GM19395 (cell line): Measurements from ENCODE around the gene MARCHF4.

Source experiments
- ATAC-seq: cut with Tn5 transposase; IDR thresholded peaks from one replicate; pipeline ENCODE4 v1.9.1; 2021; ENCODE audit warnings: mild to moderate bottlenecking, moderate library complexity; ENCODE audit not compliant: unreplicated experiment

The MARCHF4 gene

DNA sequence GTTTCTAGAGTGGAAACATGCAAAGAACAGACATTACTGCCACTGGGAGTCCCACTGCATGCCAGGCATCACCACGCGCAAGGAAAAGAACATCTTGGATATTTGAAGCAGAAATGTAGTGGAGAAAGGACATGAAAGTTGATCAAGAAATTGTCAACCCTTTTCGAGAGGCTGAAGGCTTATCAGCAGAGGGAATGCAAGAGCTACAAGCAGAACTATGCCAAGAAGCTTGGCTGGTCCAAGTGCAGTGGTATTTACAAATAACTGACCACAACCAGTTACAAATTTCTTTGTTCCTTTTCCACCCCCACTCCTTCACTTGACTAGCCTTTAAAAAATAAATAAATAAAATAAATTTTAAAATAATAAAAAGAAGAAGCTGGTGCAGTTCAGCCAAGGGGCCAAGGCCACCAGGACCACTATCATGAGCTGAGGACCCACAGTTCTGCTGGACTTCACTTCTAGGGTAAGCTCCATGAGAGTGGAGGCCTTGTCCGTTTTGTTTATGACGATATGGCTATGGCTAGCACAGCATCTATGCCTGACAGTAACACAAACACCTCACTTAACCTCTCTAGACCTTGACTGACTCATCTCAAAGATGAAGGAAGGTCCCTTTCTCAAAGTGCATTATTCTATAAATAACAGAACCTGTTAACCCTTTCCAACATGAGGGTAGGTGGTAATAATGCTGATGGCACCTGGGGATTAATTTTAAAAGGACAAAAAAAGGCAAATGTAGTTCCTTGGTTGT is 20.9 kb downstream of the MARCHF4 start:
- ATAC-seq: no peak

DNA sequence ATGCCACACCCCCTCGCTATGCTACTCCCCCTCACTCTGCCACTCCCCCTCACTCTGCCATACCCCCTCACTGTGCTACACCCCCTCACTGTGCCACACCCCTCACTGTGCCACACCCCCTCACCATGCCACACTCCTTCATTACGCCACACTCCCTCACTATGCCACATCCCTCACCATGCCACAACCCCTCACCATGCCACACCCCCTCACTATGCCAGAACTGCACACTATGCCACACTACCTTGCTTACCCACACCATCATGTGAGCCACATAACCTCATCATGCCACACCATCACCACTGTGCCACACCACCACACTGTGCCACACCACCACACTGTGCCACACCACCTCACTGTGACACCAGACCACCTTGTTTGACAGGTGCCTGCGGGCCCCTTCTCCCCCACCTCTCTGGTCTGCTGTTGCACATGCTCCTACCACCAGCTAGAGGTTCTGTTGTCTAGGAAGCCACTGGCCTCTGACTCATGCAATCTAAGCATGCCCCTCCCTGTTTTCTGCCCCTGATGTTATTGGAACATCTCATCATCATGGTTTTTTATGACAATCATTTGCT is 22.0 kb downstream of the MARCHF4 start:
- ATAC-seq: no peak

DNA sequence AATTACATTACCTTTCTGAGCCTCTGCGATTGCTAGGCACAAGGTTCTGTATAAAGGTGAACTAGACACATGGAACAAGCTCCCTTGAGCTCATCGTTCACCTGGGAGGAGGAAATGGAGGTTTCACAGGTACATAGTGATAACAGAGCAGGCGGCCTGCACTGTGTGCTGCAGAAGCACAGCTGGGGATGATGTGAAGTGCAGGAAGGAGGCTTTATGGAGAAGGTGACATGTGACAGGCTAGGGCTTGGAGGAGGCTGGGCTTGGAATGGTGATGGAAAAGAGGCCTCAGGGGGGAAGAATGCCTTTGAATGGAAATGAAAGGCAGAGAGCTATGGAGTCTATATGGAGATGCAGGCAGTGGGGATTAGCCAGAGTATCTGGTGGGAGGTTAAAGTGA is 22.9 kb downstream of the MARCHF4 start:
- no peak for ATAC-seq

DNA sequence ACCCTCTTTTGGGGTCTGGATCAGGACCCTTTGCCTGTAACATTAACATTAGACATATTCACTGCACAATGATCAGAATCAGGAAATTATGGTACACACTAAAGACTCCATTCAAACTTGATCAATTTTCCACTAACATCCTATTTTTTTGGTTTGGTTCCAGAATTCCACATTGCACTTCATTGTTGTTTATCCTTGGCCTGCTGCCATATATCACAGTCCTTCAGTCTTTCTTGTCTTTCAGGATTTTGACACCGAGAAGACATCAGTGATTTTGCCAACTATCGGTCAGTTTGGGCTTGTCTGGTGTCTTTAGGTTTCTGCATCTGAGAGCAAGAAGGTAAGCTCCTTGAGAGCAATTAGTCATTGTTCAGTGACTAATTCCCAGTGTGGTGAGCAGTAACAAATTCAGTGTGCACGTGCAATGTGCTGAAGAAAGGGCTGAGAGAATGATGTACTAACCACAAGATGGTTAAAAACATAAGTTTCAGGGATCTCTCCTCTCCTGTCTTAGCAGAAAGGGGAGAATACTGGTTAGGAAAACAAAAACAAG is 23.5 kb downstream of the MARCHF4 start:
- ATAC-seq: no peak

DNA sequence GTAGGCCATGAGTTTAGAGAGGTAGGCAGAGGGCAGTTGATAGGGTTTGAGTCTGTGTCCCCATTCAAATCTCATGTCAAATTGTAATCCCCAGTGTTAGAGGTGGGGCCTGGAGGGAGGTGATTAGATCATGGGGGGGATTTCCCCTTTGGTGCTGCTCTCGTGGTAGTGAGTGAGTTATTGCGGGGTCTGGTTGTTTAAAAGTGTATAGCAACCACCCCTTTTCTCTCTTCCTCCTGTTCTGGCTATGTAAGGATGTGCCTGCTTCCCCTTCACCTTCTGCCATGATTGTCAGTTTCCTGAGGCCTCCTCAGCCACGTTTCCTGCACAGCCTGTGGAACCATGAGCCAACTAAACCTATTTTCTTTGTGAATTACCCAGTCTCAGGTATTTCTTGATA is 25.5 kb downstream of the MARCHF4 start:
- no peak for ATAC-seq

DNA sequence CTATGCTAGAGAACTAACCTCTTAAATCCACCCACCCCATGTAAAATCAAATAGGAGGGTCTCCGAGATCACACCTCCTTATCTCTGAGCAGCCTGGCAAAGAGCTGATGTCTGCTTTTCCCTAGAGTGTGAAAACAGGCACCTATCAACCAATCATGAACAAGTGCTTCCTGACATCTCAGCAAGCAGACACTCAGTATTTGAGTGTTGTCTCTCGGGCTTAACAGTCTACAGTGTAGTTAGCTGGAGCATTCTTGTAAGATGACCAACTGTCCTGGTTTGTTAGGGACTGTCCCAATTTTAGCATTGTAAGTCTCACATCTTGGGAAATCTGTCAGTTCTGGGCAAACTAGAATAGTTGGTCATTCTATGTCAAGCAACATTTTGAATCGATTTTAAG is 26.4 kb downstream of the MARCHF4 start:
- no peak for ATAC-seq

DNA sequence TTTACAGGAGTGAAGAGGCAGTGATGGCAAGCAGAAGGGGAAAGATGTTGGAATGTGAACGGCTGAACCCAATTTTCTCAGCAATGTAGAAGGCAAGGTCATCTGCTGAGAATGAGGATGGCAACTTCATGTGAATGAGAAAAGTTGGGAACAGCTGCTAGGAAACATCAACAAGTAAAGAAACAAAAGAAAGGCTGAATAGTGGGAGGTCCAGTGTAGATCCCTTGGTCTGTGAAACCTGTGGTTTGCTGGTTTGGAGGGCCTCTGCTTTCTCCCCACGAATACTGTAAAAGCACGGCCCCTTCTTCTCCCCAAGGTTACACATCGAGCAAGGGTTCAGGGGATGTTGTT is 27.4 kb downstream of the MARCHF4 start:
- ATAC-seq: no peak

DNA sequence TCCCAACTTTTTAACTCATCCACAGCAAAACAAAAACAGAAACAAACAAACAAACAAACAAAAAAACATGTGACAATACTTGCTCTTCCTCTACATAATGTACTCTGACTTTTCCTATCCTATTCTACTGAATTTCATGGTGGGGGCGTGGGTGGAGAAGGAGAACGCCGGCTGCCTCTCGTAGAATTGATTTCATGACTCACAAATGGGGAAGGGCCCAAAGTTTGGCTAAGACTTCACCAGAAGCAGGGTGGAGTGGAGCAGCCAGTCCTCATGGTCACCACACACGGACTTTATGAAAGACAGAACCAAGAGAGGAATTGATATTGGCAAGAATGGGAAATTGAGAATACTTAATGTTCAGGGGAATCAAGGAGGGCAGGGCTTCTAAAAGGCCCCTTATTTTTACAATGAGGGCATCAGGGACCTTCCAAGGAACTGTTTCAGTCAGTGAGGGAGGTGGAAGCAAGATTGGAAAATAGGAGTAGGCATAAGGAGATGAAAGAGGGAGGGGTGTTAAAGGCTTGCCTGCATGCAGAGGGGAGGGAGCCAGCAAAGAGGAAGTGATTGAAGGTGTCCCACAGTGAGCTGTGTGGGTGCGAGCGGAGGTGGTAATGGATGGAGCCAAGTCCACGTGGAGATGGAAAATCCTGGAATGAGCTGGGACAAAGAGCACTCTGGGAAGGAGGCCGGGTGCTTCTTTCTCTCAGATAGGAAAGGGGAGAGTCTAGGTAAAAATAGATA is 27.9 kb downstream of the MARCHF4 start:
- ATAC-seq: no peak

DNA sequence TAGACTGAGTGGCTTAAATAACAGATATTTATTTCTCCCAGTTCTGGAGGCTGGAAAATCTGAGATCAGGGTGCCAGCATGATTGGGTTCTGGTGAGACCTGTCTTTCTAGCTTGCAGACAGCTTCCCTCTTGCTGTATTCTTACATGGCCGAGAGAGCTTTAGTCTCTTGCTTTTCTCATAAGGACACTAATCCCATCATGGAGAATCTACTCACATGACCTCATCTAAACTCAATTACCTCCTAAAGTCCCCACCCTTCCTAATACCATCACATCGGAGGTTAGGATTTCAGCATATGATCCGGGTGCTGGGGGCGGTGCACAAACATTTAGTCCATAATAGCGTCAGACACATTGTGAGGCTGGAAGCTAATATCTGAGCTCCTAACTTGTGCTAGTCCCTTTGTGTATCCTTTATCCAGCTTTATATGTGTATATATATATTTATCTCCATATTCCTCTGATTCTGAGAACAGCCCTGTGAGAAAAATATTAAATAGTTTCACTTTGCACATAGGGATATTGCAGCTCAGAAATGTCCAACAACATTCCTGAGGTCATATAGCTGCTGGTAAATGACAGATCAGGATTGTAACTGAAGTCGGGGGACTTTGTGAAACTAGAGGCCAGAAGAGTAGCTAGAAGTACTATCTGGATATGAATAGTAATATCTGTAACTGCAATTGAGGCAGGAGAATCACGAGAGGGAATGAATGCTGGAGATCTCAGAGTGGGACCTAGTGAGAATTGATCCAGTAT is 28.9 kb downstream of the MARCHF4 start:
- no peak for ATAC-seq

DNA sequence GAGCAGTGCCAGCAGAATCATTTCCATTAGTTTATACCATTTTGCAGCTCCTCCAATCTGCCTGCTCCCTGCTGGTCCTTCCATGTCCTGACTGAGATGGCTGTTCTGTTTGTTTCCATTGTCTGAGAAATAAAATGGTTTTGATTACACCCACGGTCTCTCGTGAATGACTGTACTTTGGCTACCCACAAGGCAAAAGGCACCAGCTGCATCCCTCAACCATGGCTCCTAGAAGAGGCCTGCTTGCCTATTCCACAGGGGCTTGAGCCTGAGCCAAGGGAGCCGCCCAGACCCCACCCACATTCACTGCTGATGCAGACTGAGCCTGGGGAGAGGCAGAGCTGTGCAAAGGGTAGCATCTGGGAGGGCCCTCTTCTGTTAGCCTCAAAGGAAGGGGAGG is 31.2 kb downstream of the MARCHF4 start:
- no peak for ATAC-seq

DNA sequence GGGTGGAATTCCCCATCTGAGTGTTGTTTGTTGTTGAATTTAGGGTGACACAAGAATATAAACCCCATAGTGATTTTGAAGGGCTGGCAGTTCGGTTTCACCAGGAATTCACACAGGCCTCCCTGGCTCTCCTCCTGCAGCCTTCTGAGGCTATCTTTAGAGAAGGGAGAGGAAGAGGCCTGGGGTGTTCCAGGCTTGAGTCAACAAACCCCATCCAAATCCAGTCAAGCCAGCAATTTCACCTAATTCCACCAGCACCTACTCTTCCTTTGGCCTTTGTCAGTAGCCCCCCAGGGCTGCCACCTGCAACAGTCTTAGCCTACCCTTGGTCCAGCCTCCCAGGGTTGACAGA is 32.0 kb downstream of the MARCHF4 start:
- no peak for ATAC-seq

DNA sequence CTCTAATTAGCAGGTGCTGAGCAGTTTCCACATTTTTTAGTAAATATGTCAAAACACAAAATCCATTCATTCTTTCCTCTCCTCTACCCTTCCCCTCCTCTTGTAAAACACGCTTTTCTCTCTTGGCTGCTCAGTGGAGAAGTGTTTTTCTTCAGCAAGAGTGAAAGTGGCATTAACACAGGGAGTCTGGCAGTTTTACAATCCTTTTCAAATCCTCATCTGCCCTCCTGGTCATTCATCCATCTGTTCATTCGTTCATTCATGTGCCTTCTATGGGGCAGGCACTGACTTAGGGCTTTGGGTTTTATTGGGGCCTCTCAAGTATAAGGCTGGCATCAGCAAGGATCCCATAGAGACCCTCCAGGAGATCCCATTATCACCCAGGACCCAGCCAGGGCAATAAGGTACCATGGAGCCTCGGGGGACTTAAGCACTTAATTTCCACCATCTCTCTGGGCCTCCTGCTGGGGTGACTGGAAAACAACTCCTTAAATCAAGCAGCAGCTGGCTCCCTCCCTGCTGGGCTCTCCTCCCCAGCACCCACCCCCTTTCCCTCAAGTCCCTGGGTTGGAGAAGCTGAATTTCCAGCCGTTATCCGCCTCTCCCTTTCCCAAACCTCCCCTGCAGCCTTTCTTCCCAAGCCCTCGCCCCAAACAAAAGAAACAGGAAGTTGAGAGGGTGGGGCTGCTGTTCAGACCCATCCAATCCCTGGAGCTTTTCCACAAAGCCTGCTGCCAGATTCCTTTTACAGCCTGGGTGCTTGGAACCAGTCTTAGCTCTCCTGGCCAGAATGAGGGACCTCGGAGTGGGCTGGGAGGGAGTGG is 32.6 kb downstream of the MARCHF4 start:
- ATAC-seq: no peak

DNA sequence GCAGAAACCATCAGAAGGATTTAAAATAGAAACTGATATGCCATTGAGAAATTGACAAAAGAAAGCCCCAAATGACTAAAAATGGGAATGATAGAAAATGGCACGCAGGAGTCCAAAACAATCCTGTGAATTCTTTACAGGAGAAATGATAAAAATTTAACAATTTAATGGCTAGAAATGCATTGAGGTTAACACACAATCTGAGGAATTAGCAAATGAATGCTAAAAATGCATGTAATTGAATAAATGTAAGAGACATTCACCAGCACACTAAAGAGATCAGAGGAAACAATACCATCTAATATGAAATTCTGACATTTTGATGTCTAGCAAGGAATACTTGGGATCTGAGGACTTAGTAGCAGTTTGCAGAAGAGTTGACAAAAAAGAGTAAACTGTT is 37.0 kb downstream of the MARCHF4 start:
- ATAC-seq: no peak

DNA sequence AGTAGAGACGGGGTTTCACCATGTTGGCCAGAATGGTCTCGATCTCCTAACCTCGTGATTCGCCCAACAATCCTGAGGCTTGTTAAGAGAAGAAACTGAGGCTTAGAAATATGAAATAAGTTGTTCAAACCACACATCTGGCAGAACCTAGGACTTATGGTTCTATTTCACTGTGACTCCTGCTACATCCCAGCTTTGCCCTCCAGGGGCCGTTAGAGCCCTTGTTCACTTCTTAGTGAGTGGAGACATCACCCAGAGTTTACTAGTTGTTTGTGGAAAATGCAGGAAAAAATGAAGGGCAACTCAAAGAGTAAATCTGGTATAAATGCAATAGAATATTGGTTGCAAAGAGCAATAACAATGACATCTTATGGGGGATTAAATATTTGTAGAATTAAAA is 43.9 kb downstream of the MARCHF4 start:
- ATAC-seq: no peak

DNA sequence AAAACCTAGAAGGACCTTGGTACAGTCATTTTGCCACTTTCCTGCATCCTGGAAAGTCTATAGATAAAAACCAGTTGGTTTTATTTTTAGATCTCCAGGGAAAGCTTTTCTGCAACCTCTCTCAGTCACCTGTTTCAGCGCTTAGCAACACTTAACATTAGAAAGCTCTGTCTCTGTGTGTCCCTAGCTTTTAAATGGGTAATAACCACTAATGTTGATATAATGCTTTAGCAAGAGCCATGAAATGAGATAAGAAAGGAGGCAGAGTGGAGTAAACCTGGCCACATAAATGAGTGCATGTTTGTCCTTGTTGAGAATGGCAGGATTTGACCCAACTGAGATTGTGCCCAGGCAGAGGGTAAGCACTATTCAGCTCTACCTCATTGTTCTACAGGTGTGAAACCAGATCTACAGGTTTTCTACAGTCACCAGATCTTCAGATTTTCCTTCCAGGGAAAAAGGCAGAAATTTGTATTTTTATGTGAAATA is 44.8 kb downstream of the MARCHF4 start:
- no peak for ATAC-seq
